HepG2 (cell line): ENCODE measurements around the gene PLD3. TPM values are rescaled to one million over a fixed set of nuclear protein-coding genes. Genes with fewer than 3 reads are reported as not detected.

Experiments used
- ATAC-seq: fragments of 200-7000 bp; cut with Tn5 transposase; 3 replicates; pipeline ENCODE4 v1.9.1; 2020; ENCODE audit warnings: mild to moderate bottlenecking, moderate library complexity
- BruUV-seq: library from RNA; stranded (reverse); fragments of 400-500 nt; replicated peaks from 2 replicates; lab custom pipeline; 2021; lab: Mats Ljungman, UMichigan
- CTCF ChIA-PET: fragments of 300-600 bp; formaldehyde crosslinking; extraction: SDS; loops from one replicate; lab custom pipeline; 2021; ENCODE audit warnings: low total read pairs, inconsistent platforms, low intra/inter-chr PET ratio; lab: Yijun Ruan, JAX
- POLR2A ChIA-PET: fragments of 350-600 bp; sonication (Branson Sonifier 250); formaldehyde crosslinking; loops from one replicate; lab custom pipeline; 2020; ENCODE audit warnings: antibody characterized with exemption, inconsistent platforms; lab: Yijun Ruan, JAX
- DNase-seq: peaks from one replicate; pipeline ENCODE4 v3.0.0-alpha.2; 2015; ENCODE audit warnings: low spot score
- FAIRE-seq: peaks from 3 replicates; lab custom pipeline; 2011; peaks lifted over from hg19 to GRCh38; lab: Jason Lieb, UNC
- H2AFZ ChIP-seq: one replicate; pipeline ENCODE4 v1.6.1; 2011; ENCODE audit warnings: low read length, inconsistent platforms
- H3K27ac ChIP-seq: fragments of 300-600 bp; 3 replicates; pipeline ENCODE4 v1.8.0; 2011; ENCODE audit warnings: mixed run types, mild to moderate bottlenecking, mixed read lengths, low read length, inconsistent platforms; ENCODE audit not compliant: insufficient read depth; ENCODE audit errors: extremely low read length
- H3K27me3 ChIP-seq, 2 experiments: fragments of 200-600 bp in 1 of 2; 2 replicates in 1 of 2; 3 replicates in 1 of 2; pipeline versions ENCODE4 v1.6.0 to v1.8.0; 2011; ENCODE audit warnings: low read length in 2 of 2, mild to moderate bottlenecking in 2 of 2, moderate library complexity in 2 of 2, inconsistent platforms in 1 of 2; ENCODE audit not compliant: insufficient read depth in 2 of 2, control insufficient read depth in 1 of 2
- H3K36me3 ChIP-seq, 2 experiments: fragments of 200-600 bp in 1 of 2; replicated peaks in 1 of 2; 2 replicates in 1 of 2; 3 replicates in 1 of 2; pipeline versions ENCODE4 v1.5.1 to v1.8.0; 2011; ENCODE audit warnings: low read length in 2 of 2, inconsistent platforms in 1 of 2; ENCODE audit not compliant: insufficient read depth in 2 of 2, control insufficient read depth in 1 of 2
- H3K4me1 ChIP-seq: 2 replicates; pipeline ENCODE4 v1.5.1; 2012; ENCODE audit warnings: low read length, inconsistent platforms; ENCODE audit not compliant: insufficient read depth
- H3K4me2 ChIP-seq: 2 replicates; pipeline ENCODE4 v1.6.0; 2011; ENCODE audit warnings: low read depth, low read length, inconsistent platforms
- H3K4me3 ChIP-seq, 3 experiments: fragments of 200-600 bp in 1 of 3; sonication (generic), shearing (Covaris generic) in 1 of 3; replicated peaks in 1 of 3; 2 replicates each; pipeline ENCODE4 v1.5.1; 2011 to 2016; ENCODE audit warnings: low read length in 3 of 3, inconsistent platforms in 2 of 3, low read depth in 2 of 3, mild to moderate bottlenecking in 2 of 3, control low read depth in 1 of 3, mixed read lengths in 1 of 3; ENCODE audit not compliant: insufficient read depth in 1 of 3
- H3K79me2 ChIP-seq: one replicate; pipeline ENCODE4 v1.6.1; 2011; ENCODE audit warnings: low read length, inconsistent platforms; ENCODE audit not compliant: insufficient read depth
- H3K9ac ChIP-seq: 2 replicates; pipeline ENCODE4 v1.6.0; 2011; ENCODE audit warnings: mild to moderate bottlenecking, low read depth, low read length, inconsistent platforms; ENCODE audit not compliant: insufficient read depth
- H3K9me3 ChIP-seq: 2 replicates; pipeline ENCODE4 v1.5.1; 2012; ENCODE audit warnings: mild to moderate bottlenecking, low read length
- H4K20me1 ChIP-seq: 2 replicates; pipeline ENCODE4 v1.6.0; 2011; ENCODE audit warnings: inconsistent platforms, mild to moderate bottlenecking, low read length, moderate library complexity; ENCODE audit not compliant: insufficient read depth
- DMAP1 ChIP-seq: IDR thresholded peaks from 2 replicates; pipeline ENCODE4 v1.6.1; 2016
- EZH2 ChIP-seq: conservative IDR thresholded peaks from 2 replicates; pipeline ENCODE4 v1.6.1; 2012; ENCODE audit warnings: mild to moderate bottlenecking, low read depth, low read length, moderate library complexity
- HDAC1 ChIP-seq: sonication (generic); formaldehyde crosslinking; IDR thresholded peaks from 2 replicates; pipeline ENCODE4 v1.5.1; 2020; ENCODE audit warnings: mild to moderate bottlenecking, missing genetic modification reagents
- MIER2 ChIP-seq: IDR thresholded peaks from 2 replicates; pipeline ENCODE4 v1.6.1; 2016; ENCODE audit warnings: missing biosample characterization, missing genetic modification reagents
- NFE2L2 ChIP-seq: fragments of 150-350 bp; IDR thresholded peaks from 2 replicates; pipeline ENCODE4 v1.6.1; 2014; ENCODE audit warnings: low read length
- PLSCR1 ChIP-seq: sonication (generic); formaldehyde crosslinking; IDR thresholded peaks from 2 replicates; pipeline ENCODE4 v1.5.0; 2020; ENCODE audit warnings: missing genetic modification reagents, mild to moderate bottlenecking, borderline replicate concordance
- RNF219 ChIP-seq: sonication (generic); formaldehyde crosslinking; IDR thresholded peaks from 2 replicates; pipeline ENCODE4 v1.5.0; 2020; ENCODE audit warnings: mild to moderate bottlenecking, missing genetic modification reagents
- THYN1 ChIP-seq: sonication (generic); formaldehyde crosslinking; IDR thresholded peaks from 2 replicates; pipeline ENCODE4 v1.8.1; 2023; ENCODE audit warnings: low read depth, mild to moderate bottlenecking, moderate library complexity, missing genetic modification reagents, borderline replicate concordance
- ZFP90 ChIP-seq: sonication (generic); formaldehyde crosslinking; IDR thresholded peaks from 2 replicates; pipeline ENCODE4 v1.8.0; 2022; ENCODE audit warnings: missing genetic modification reagents, mild to moderate bottlenecking, inconsistent platforms, borderline replicate concordance
- ZNF446 ChIP-seq: sonication (generic); formaldehyde crosslinking; IDR thresholded peaks from 2 replicates; pipeline ENCODE4 v1.5.0; 2020; ENCODE audit warnings: mild to moderate bottlenecking, missing genetic modification reagents
- ZNF451 ChIP-seq: sonication (generic); formaldehyde crosslinking; IDR thresholded peaks from 2 replicates; pipeline ENCODE4 v1.5.0; 2020; ENCODE audit warnings: mild to moderate bottlenecking, missing genetic modification reagents
- ZNF510 ChIP-seq: sonication (generic); formaldehyde crosslinking; IDR thresholded peaks from 2 replicates; pipeline ENCODE4 v1.4.0; 2020; ENCODE audit warnings: low read depth, mild to moderate bottlenecking, missing genetic modification reagents
- ZNF558 ChIP-seq: sonication (generic); formaldehyde crosslinking; IDR thresholded peaks from 2 replicates; pipeline ENCODE4 v1.9.0; 2022; ENCODE audit warnings: mild to moderate bottlenecking, missing genetic modification reagents, borderline replicate concordance
- ZNF564 ChIP-seq: sonication (generic); formaldehyde crosslinking; IDR thresholded peaks from 2 replicates; pipeline ENCODE4 v1.8.1; 2023; ENCODE audit warnings: mild to moderate bottlenecking, missing genetic modification reagents
- ZNF674 ChIP-seq: sonication (generic); formaldehyde crosslinking; IDR thresholded peaks from 2 replicates; pipeline ENCODE4 v1.5.0; 2020; ENCODE audit warnings: low read depth, mild to moderate bottlenecking, missing genetic modification reagents
- ZSCAN30 ChIP-seq: sonication (generic); formaldehyde crosslinking; IDR thresholded peaks from 2 replicates; pipeline ENCODE4 v1.5.0; 2020; ENCODE audit warnings: mild to moderate bottlenecking, missing genetic modification reagents
- WGBS: methylation state at CpG from one replicate; pipeline ENCODE4 v1.1.6; 2017; ENCODE audit warnings: low lambda C conversion rate; 5-methylcytosine and 5-hydroxymethylcytosine counted together
- in situ Hi-C: cut with HindIII; loops from 2 replicates; pipeline ENCODE4 v1.10.0; 2017; ENCODE audit warnings: low pct_unique_long_range_greater_than_20kb; ENCODE audit not compliant: extremely low pct_ligation_motif_present
- intact Hi-C: fragments of 100-400 bp; cut with micrococcal nuclease; formaldehyde crosslinking; loops from one replicate; pipeline ENCODE4 v1.10.0; 2022; ENCODE audit not compliant: unreplicated experiment
- polyA plus RNA-seq, 8 experiments: library from polyadenylated mRNA; depleted of rRNA in 3 of 8; stranded (reverse) in 7 of 8; unstranded in 1 of 8; fragments of >200 nt; fragmentation: Illumina TruSeq in 4 of 8; extraction: Trizol in 4 of 8; gene quantifications; 2 replicates each; pipeline versions ENCODE4 v1.2.1 to v1.2.3, GENCODE V29; 2011 to 2016; ENCODE audit warnings: low read depth in 4 of 8, missing spikeins in 1 of 8, mixed read lengths in 1 of 8; ENCODE audit not compliant: insufficient read depth in 1 of 8
- total RNA-seq, 5 experiments: library from RNA; depleted of rRNA; stranded (reverse); fragments of >200 nt; fragmentation: Illumina TruSeq; extraction: Trizol; gene quantifications; 2 replicates each; pipeline ENCODE4 v1.2.3, GENCODE V29; 2016; ENCODE audit warnings: low read depth in 1 of 5

Gene PLD3
- total and polyA plus RNA-seq, 2 of the 13 experiments (the other 11 are each of a cell fraction or from before 2014, with no cell fraction given): 45.7 to 164 TPM

- intact Hi-C loops: no loop called here
- in situ Hi-C loops: no loop called here
- H4K20me1 ChIP-seq: no peaks in the 10 kb centered on the region
- H3K27ac ChIP-seq: no peak overlapping the region
- peaks cover 7% of the 10 kb centered on the region for H3K4me1 ChIP-seq
- CTCF ChIA-PET: no interaction called here
- H3K36me3 ChIP-seq: no peaks in the 10 kb centered on the region; a peak in 1 of 5 replicates
- no TSS peak for BruUV-seq
- no peak overlapping the region for H3K4me3 ChIP-seq
- FAIRE-seq: no peak
- TF ChIP-seq ZSCAN30 (CRISPR knock-in tag): no peak
- no peak for TF ChIP-seq ZNF451
- TF ChIP-seq RNF219 (CRISPR knock-in tag): no peak
- no peak for TF ChIP-seq DMAP1 (CRISPR knock-in tag)
- no peak for TF ChIP-seq NFE2L2
- no peak for TF ChIP-seq ZNF558 (CRISPR knock-in tag)
- no peak for TF ChIP-seq ZNF510 (CRISPR knock-in tag)
- TF ChIP-seq HDAC1: no peak
- TF ChIP-seq PLSCR1 (CRISPR knock-in tag): no peak
- TF ChIP-seq MIER2 (CRISPR knock-in tag): no peak
- no peak for TF ChIP-seq ZNF446 (CRISPR knock-in tag)
- no peak for TF ChIP-seq THYN1 (CRISPR knock-in tag)
- no peak for TF ChIP-seq ZNF674
- TF ChIP-seq EZH2: no peak
- no peak for TF ChIP-seq ZFP90 (CRISPR knock-in tag)
- no peak for TF ChIP-seq ZNF564
- POLR2A ChIA-PET: no interaction called here
- H3K9ac ChIP-seq: no peak overlapping the region
- H3K9me3 ChIP-seq: no peaks in the 10 kb centered on the region
- H3K79me2 ChIP-seq: no peaks in the 10 kb centered on the region
- H2AFZ ChIP-seq: no peak overlapping the region
- no peak for ATAC-seq
- no peak for DNase-seq
- whole genome bisulfite sequencing: 96% methylated on average over 12 of the region's 12 CpGs
- no peaks in the 10 kb centered on the region for H3K27me3 ChIP-seq
- no peak overlapping the region for H3K4me2 ChIP-seq
Measured at GRCh38 chr19:40360708-40361241, 12.3 kb downstream of the PLD3 start.
